MCF 10A (cell line): ENCODE measurements around the gene CDS1. TPM values are rescaled to one million over a fixed set of nuclear protein-coding genes. Genes with fewer than 3 reads are reported as not detected.

ENCODE experiments used
- BruUV-seq: library from RNA; stranded (reverse); fragments of 400-500 nt; replicated peaks from 2 replicates; lab custom pipeline; 2021; lab: Mats Ljungman, UMichigan
- CTCF ChIA-PET: fragments of 300-600 bp; sonication (Branson Sonifier 250); formaldehyde crosslinking; extraction: SDS; loops from one replicate; lab custom pipeline; 2021; ENCODE audit warnings: antibody characterized with exemption, inconsistent platforms; lab: Yijun Ruan, JAX
- POLR2A ChIA-PET: fragments of 300-600, 350-650 bp; sonication (Branson Sonifier 250); formaldehyde crosslinking; extraction: SDS; loops from one replicate; lab custom pipeline; 2020; ENCODE audit warnings: antibody characterized with exemption, inconsistent platforms; lab: Yijun Ruan, JAX
- DNase-seq: peaks from one replicate; pipeline ENCODE4 v3.0.0-alpha.2; 2018; ENCODE audit not compliant: unreplicated experiment
- H3K27ac Mint-ChIP-seq: one replicate; pipeline ENCODE4 v1.8.0; 2022; ENCODE audit warnings: mild to moderate bottlenecking, low read depth, mixed read lengths; ENCODE audit not compliant: unreplicated experiment
- H3K27me3 Mint-ChIP-seq: one replicate; pipeline ENCODE4 v1.8.0; 2022; ENCODE audit warnings: mixed read lengths; ENCODE audit not compliant: insufficient read depth, unreplicated experiment
- H3K36me3 Mint-ChIP-seq: one replicate; pipeline ENCODE4 v1.8.0; 2022; ENCODE audit warnings: mild to moderate bottlenecking, moderate library complexity, mixed read lengths; ENCODE audit not compliant: insufficient read depth, unreplicated experiment
- H3K4me1 Mint-ChIP-seq: one replicate; pipeline ENCODE4 v1.8.0; 2022; ENCODE audit warnings: mixed read lengths; ENCODE audit not compliant: insufficient read depth, unreplicated experiment
- H3K4me3 Mint-ChIP-seq: one replicate; pipeline ENCODE4 v1.8.0; 2022; ENCODE audit warnings: mild to moderate bottlenecking, moderate library complexity, mixed read lengths; ENCODE audit not compliant: unreplicated experiment
- H3K9me3 Mint-ChIP-seq: one replicate; pipeline ENCODE4 v1.8.0; 2022; ENCODE audit warnings: mixed read lengths; ENCODE audit not compliant: unreplicated experiment
- CTCF ChIP-seq: fragments of 200-600 bp; IDR thresholded peaks from one replicate; pipeline ENCODE4 v1.8.0; 2022; ENCODE audit warnings: antibody characterized with exemption, mild to moderate bottlenecking; ENCODE audit not compliant: unreplicated experiment
- intact Hi-C: fragments of 100-400 bp; cut with micrococcal nuclease; formaldehyde crosslinking; loops from 2 replicates; pipeline ENCODE4 v1.14.1; 2022
- total RNA-seq: library from RNA; stranded (reverse); gene quantifications from 2 replicates; pipeline ENCODE4 v1.2.3, GENCODE V29; 2022

Gene CDS1
- total RNA-seq, 1 experiment from 2014 or later = 11.5 TPM

- DNase-seq = no peak
- intact Hi-C loops = no loop called here
- ChIA-PET CTCF (no interaction called here), POLR2A (no interaction called here)
- peaks cover 16% of the 10 kb centered on the region for H3K36me3 Mint-ChIP-seq
- no peaks in the 10 kb centered on the region for H3K27me3 Mint-ChIP-seq
- no peaks in the 10 kb centered on the region for H3K4me1 Mint-ChIP-seq
- no peak overlapping the region for H3K27ac Mint-ChIP-seq
- TF ChIP-seq CTCF = no peak
- no peak overlapping the region for H3K4me3 Mint-ChIP-seq
- no TSS peak for BruUV-seq
- H3K9me3 Mint-ChIP-seq = no peaks in the 10 kb centered on the region
Measured at GRCh38 chr4:84614891-84615290, 32.0 kb downstream of the CDS1 start.

DNA sequence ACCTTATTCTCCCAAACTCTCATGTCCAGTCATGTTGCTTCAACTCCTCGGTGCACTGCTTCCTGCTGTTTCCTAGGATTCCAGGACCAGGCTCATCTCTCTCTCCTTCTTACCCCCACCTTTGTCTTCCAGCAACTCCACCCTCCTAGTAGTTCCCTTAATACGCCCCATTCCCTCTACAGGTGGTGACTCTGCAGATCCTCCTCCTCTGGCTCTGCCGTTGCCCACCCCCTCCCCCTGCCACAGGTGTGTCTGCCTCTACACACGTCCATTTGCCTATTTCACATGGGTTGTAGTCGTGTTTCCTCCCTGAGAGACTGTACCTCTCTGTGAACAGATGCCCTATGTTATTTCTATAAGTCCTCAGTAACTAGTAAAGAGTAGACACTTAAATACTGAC is 32.4 kb downstream of the CDS1 start:
- H3K36me3 Mint-ChIP-seq = peaks cover 12% of the 10 kb centered on the region
- H3K27ac Mint-ChIP-seq = no peak overlapping the region
- no peaks in the 10 kb centered on the region for H3K27me3 Mint-ChIP-seq
- TF ChIP-seq CTCF = no peak
- ChIA-PET CTCF (no interaction called here), POLR2A (interaction anchor here (0.6 kb wide), 1 partner anchor 10 kb away, joined by 3 read pairs; no protein-coding TSS in a partner anchor)
- no peaks in the 10 kb centered on the region for H3K9me3 Mint-ChIP-seq
- no peak for DNase-seq
- H3K4me3 Mint-ChIP-seq = no peak overlapping the region
- intact Hi-C loops = no loop called here
- no TSS peak for BruUV-seq
- no peaks in the 10 kb centered on the region for H3K4me1 Mint-ChIP-seq

DNA sequence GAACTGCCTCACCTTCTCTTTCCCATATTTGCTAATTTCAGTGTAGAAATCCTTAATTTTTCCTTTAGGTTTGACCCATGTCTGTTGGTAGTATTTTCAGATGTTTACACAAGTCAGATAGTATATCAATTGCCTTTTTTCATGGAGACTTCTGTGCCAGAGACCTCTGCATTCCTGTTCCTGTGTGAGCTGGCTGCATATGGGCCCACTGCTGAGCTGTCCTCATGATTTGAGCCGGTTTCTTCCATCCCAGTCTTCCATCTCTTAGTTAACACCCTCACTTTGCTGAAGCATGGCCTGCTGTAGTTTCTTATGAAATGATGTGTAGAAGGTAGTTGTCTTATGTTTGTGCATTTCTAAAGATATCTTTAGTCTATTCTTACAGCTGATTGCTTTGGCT is 40.0 kb downstream of the CDS1 start:
- no peak overlapping the region for H3K27ac Mint-ChIP-seq
- no peaks in the 10 kb centered on the region for H3K9me3 Mint-ChIP-seq
- no peak for TF ChIP-seq CTCF
- no peaks in the 10 kb centered on the region for H3K4me1 Mint-ChIP-seq
- CTCF ChIA-PET = no interaction called here
- POLR2A ChIA-PET = no interaction called here
- intact Hi-C loops = no loop called here
- peaks cover 5% of the 10 kb centered on the region for H3K36me3 Mint-ChIP-seq
- H3K4me3 Mint-ChIP-seq = no peak overlapping the region
- no TSS peak for BruUV-seq
- DNase-seq = no peak
- no peaks in the 10 kb centered on the region for H3K27me3 Mint-ChIP-seq

DNA sequence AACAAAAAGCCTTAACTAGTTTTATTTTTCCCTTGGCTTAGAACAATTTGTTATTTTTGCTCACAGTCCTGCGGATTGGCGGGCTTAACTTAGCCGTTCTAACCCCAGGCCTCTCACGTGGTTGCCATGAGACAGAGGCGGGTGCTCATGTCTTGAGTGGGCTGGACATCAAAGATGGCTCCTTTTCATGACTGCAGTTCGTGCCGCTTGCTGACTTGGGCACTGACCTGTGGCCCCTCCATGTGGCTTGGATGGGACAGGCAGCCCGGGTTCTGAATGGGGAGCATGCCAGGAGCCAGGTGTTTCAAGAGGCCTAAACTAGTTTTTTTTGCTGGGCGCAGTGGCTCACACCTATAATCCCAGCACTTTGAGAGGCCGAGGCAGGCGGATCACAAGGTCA is 40.7 kb downstream of the CDS1 start:
- Mint-ChIP-seq H3K9me3 (no peaks in the 10 kb centered on the region), H3K4me3 (no peak overlapping the region), H3K36me3 (peaks cover 5% of the 10 kb centered on the region), H3K4me1 (no peaks in the 10 kb centered on the region), H3K27ac (no peak overlapping the region), H3K27me3 (no peaks in the 10 kb centered on the region)
- ChIA-PET CTCF (no interaction called here), POLR2A (interaction anchor here (0.9 kb wide), 1 partner anchor 14 kb away, joined by 3 read pairs; no protein-coding TSS in a partner anchor)
- no TSS peak for BruUV-seq
- no peak for TF ChIP-seq CTCF
- DNase-seq = no peak
- intact Hi-C loops = no loop called here
